Panc1 (cell line): ENCODE measurements around the gene TUFT1.

Experiments used
- POLR2AphosphoS5 ChIP-seq: IDR thresholded peaks from 2 replicates; pipeline ENCODE4 v1.6.1; 2012; ENCODE audit warnings: mild to moderate bottlenecking, low read depth, low read length, moderate library complexity
- REST ChIP-seq, 2 experiments: IDR thresholded peaks; 2 replicates each; pipeline ENCODE4 v1.6.1; 2011 to 2012; ENCODE audit warnings: low read depth in 2 of 2, control low read depth in 1 of 2, low read length in 1 of 2, mild to moderate bottlenecking in 1 of 2, moderate library complexity in 1 of 2; ENCODE audit not compliant: insufficient read depth in 1 of 2
- SIN3A ChIP-seq: IDR thresholded peaks from 2 replicates; pipeline ENCODE4 v1.6.1; 2012; ENCODE audit warnings: low read depth, mild to moderate bottlenecking, low read length, moderate library complexity, borderline replicate concordance; ENCODE audit not compliant: insufficient read depth
- TCF7L2 ChIP-seq: IDR thresholded peaks from 2 replicates; pipeline ENCODE4 v1.6.1; 2011; ENCODE audit warnings: mild to moderate bottlenecking, low read depth, low read length, inconsistent platforms
- TF ChIP-seq, protein P1 (sequence below): fragments of 450-650 bp; IDR thresholded peaks from 2 replicates; pipeline ENCODE4 v1.5.1; 2017; ENCODE audit warnings: mild to moderate bottlenecking

DNA sequence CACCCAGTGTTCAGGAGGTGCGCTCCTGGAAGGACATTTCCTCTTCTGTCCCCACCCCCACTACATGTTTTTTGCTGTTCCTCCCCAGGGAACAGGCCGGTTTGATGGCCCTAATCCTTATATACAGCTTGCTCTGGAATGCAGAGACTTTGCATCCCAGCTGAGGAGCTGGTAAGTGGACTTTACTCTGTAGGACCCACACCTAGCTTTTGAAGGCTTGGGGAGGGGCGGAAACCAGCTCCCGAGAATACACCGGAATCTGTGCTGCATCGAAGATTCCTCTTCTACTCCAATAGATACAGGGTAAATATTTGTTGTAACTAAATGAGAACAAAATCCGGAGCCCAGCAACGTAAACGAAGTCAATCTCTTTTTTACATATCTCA lies 30.1 kb upstream of the TUFT1 start:
- TF ChIP-seq POLR2AphosphoS5 (no peak), REST (IDR thresholded peaks at IDR 0.05; ENCODE audit: insufficient read depth in 1 of 2, low read depth in 2 of 2, low read length in 1 of 2) (no peak), TCF7L2 (no peak), SIN3A (no peak)
- TF ChIP-seq, protein P1, sequence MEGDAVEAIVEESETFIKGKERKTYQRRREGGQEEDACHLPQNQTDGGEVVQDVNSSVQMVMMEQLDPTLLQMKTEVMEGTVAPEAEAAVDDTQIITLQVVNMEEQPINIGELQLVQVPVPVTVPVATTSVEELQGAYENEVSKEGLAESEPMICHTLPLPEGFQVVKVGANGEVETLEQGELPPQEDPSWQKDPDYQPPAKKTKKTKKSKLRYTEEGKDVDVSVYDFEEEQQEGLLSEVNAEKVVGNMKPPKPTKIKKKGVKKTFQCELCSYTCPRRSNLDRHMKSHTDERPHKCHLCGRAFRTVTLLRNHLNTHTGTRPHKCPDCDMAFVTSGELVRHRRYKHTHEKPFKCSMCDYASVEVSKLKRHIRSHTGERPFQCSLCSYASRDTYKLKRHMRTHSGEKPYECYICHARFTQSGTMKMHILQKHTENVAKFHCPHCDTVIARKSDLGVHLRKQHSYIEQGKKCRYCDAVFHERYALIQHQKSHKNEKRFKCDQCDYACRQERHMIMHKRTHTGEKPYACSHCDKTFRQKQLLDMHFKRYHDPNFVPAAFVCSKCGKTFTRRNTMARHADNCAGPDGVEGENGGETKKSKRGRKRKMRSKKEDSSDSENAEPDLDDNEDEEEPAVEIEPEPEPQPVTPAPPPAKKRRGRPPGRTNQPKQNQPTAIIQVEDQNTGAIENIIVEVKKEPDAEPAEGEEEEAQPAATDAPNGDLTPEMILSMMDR, result no peak
